ENCODE measurements around the gene MSI1.

GRCh38 chr12:120408771-120409170, 39.8 kb upstream of the MSI1 start:
- TF ChIP-seq, protein P1, sequence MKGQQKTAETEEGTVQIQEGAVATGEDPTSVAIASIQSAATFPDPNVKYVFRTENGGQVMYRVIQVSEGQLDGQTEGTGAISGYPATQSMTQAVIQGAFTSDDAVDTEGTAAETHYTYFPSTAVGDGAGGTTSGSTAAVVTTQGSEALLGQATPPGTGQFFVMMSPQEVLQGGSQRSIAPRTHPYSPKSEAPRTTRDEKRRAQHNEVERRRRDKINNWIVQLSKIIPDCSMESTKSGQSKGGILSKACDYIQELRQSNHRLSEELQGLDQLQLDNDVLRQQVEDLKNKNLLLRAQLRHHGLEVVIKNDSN (IDR thresholded peaks at IDR 0.05), result no peak
- TF ChIP-seq ZBTB7A (IDR thresholded peaks at IDR 0.05; ENCODE audit: low read depth) (no peak), CREB1 (IDR thresholded peaks at IDR 0.05; ENCODE audit: low read depth) (no peak), MAX (IDR thresholded peaks at IDR 0.05) (no peak)

All from Ishikawa (cell line).